Activated B cell treated with CpG ODN at 0.5 μM for 24 hours (primary cell): ENCODE results near the gene PDLIM1. TPM values are rescaled to one million over a fixed set of nuclear protein-coding genes. Genes with fewer than 3 reads are reported as not detected.

Experiments used
- ATAC-seq: fragments of 200-7000 bp; cut with Tn5 transposase; one replicate; pipeline ENCODE4 v1.10.0; 2021; ENCODE audit warnings: low read depth, mild to moderate bottlenecking, moderate library complexity
- CTCF ChIA-PET: fragments of 350-600 bp; sonication (Branson Sonifier 250); formaldehyde crosslinking; loops from one replicate; lab custom pipeline; 2021; ENCODE audit warnings: antibody characterized with exemption; lab: Charles Lee
- POLR2A ChIA-PET: fragments of 350-600 bp; sonication (Branson Sonifier 250); formaldehyde crosslinking; loops from one replicate; lab custom pipeline; 2021; ENCODE audit warnings: antibody characterized with exemption; lab: Charles Lee
- DNase-seq: peaks from one replicate; pipeline ENCODE4 v3.0.0; 2022
- H3K27ac Mint-ChIP-seq: one replicate; pipeline ENCODE4 v1.8.0; 2020; ENCODE audit warnings: mixed read lengths
- H3K27me3 Mint-ChIP-seq: one replicate; pipeline ENCODE4 v1.8.0; 2021; ENCODE audit warnings: mixed read lengths
- H3K36me3 Mint-ChIP-seq: one replicate; pipeline ENCODE4 v1.8.0; 2021; ENCODE audit warnings: low read depth, mixed read lengths
- H3K4me1 Mint-ChIP-seq: one replicate; pipeline ENCODE4 v1.8.0; 2021; ENCODE audit warnings: mixed read lengths
- H3K4me3 Mint-ChIP-seq: one replicate; pipeline ENCODE4 v1.8.0; 2020; ENCODE audit warnings: mild to moderate bottlenecking, mixed read lengths
- H3K9me3 Mint-ChIP-seq: one replicate; pipeline ENCODE4 v1.8.0; 2020; ENCODE audit warnings: mixed read lengths
- CTCF ChIP-seq: fragments of 200-600 bp; IDR thresholded peaks from one replicate; pipeline ENCODE4 v1.8.0; 2022; ENCODE audit warnings: antibody characterized with exemption, mild to moderate bottlenecking
- intact Hi-C: fragments of 100-400 bp; cut with micrococcal nuclease; formaldehyde crosslinking; loops from one replicate; pipeline ENCODE4 v1.15.1; 2024
- total RNA-seq: library from RNA; stranded (reverse); gene quantifications from 2 replicates; pipeline ENCODE4 v1.2.3, GENCODE V29; 2022

PDLIM1 gene
- total RNA-seq, 1 donor from 2014 or later, result 141 TPM

- POLR2A ChIA-PET, result interaction anchor here (2.0 to 2.8 kb wide), 3 partner anchors 43 to 115 kb away, joined by 6 to 15 read pairs (median 12); partner anchors contain the start of gene PDLIM1
Measured at GRCh38 chr10:95247200-95247880, 43.5 kb downstream of the PDLIM1 start.

GRCh38 chr10:95246582-95247051 lies 44.2 kb downstream of the PDLIM1 start:
- H3K4me1 Mint-ChIP-seq, result peaks cover 25% of the 10 kb centered on the region
- peak; percentile 26 for TF ChIP-seq CTCF
- H3K9me3 Mint-ChIP-seq, result no peaks in the 10 kb centered on the region
- POLR2A ChIA-PET, result interaction anchor here (2.0 to 2.8 kb wide), 3 partner anchors 44 to 116 kb away, joined by 6 to 15 read pairs (median 12); partner anchors contain the start of gene PDLIM1
- no peak overlapping the region for H3K4me3 Mint-ChIP-seq
- CTCF ChIA-PET, result interaction anchor here (0.7 to 10.8 kb wide), 22 partner anchors 9 to 200 kb away, joined by 3 to 338 read pairs (median 5); partner anchors contain the start of gene PDLIM1
- no peaks in the 10 kb centered on the region for H3K27me3 Mint-ChIP-seq
- ATAC-seq, result peak; percentile 86
- H3K27ac Mint-ChIP-seq, result peak overlapping the region; percentile 61
- intact Hi-C loops, result loop anchor here (1.0 to 10.0 kb wide), 4 partner anchors 20 to 348 kb away; partner anchors contain the start of gene PDLIM1
- DNase-seq, result peak; percentile 59
- peaks cover 81% of the 10 kb centered on the region for H3K36me3 Mint-ChIP-seq

More at GRCh38 chr10:95247200-95247880, 43.5 kb downstream of the PDLIM1 start:
- H3K4me3 Mint-ChIP-seq, result no peak overlapping the region
- CTCF ChIA-PET, result interaction anchor here (0.9 to 10.8 kb wide), 18 partner anchors 15 to 183 kb away, joined by 3 to 338 read pairs (median 4); partner anchors contain the start of gene PDLIM1
- H3K27me3 Mint-ChIP-seq, result no peaks in the 10 kb centered on the region
- H3K36me3 Mint-ChIP-seq, result peaks cover 87% of the 10 kb centered on the region
- H3K9me3 Mint-ChIP-seq, result no peaks in the 10 kb centered on the region
- H3K4me1 Mint-ChIP-seq, result peaks cover 28% of the 10 kb centered on the region
- H3K27ac Mint-ChIP-seq, result peak overlapping the region; percentile 61
- intact Hi-C loops, result loop anchor here (2.0 to 10.0 kb wide), 3 partner anchors 19 to 347 kb away; partner anchors contain the start of gene PDLIM1
- no peak for DNase-seq
- ATAC-seq, result no peak
- TF ChIP-seq CTCF, result no peak

GRCh38 chr10:95245425-95246055 lies 45.3 kb downstream of the PDLIM1 start:
- H3K36me3 Mint-ChIP-seq, result peaks cover 76% of the 10 kb centered on the region
- no peak overlapping the region for H3K4me3 Mint-ChIP-seq
- H3K27ac Mint-ChIP-seq, result no peak overlapping the region
- no peaks in the 10 kb centered on the region for H3K27me3 Mint-ChIP-seq
- DNase-seq, result no peak
- ChIA-PET POLR2A (interaction anchor here (2.0 to 2.8 kb wide), 3 partner anchors 45 to 117 kb away, joined by 6 to 15 read pairs (median 12); partner anchors contain the start of gene PDLIM1), CTCF (interaction anchor here (0.9 to 10.8 kb wide), 18 partner anchors 10 to 201 kb away, joined by 3 to 338 read pairs (median 5); no protein-coding TSS in a partner anchor)
- intact Hi-C loops, result loop anchor here (1.0 to 10.0 kb wide), 4 partner anchors 21 to 349 kb away; partner anchors contain the start of gene PDLIM1
- peak; percentile 16 for ATAC-seq
- H3K4me1 Mint-ChIP-seq, result peaks cover 25% of the 10 kb centered on the region
- no peak for TF ChIP-seq CTCF
- H3K9me3 Mint-ChIP-seq, result no peaks in the 10 kb centered on the region

- no peak overlapping the region for H3K4me3 Mint-ChIP-seq
- CTCF ChIA-PET, result interaction anchor here (0.7 to 10.8 kb wide), 13 partner anchors 10 to 130 kb away, joined by 3 to 338 read pairs (median 5); no protein-coding TSS in a partner anchor
- POLR2A ChIA-PET, result interaction anchor here (2.8 kb wide), 1 partner anchor 51 kb away, joined by 15 read pairs; no protein-coding TSS in a partner anchor
- H3K9me3 Mint-ChIP-seq, result peaks cover 4% of the 10 kb centered on the region
- no peaks in the 10 kb centered on the region for H3K27me3 Mint-ChIP-seq
- no peak overlapping the region for H3K27ac Mint-ChIP-seq
- TF ChIP-seq CTCF, result no peak
- H3K4me1 Mint-ChIP-seq, result peaks cover 22% of the 10 kb centered on the region
- intact Hi-C loops, result loop anchor here (10.0 kb wide), 1 partner anchor 351 kb away; no protein-coding TSS in a partner anchor
- no peak for ATAC-seq
- H3K36me3 Mint-ChIP-seq, result peaks cover 82% of the 10 kb centered on the region
- no peak for DNase-seq
Measured at GRCh38 chr10:95244152-95244551, 46.7 kb downstream of the PDLIM1 start.
